ENCODE results near the gene MEFV. TPM values are rescaled to one million over a fixed set of nuclear protein-coding genes. Genes with fewer than 3 reads are reported as not detected.

MEFV gene
- total and polyA plus RNA-seq, 2 of the 13 experiments (the other 11 are each of a cell fraction or from before 2014, with no cell fraction given): 0.22 TPM; not detected in 1

DNA sequence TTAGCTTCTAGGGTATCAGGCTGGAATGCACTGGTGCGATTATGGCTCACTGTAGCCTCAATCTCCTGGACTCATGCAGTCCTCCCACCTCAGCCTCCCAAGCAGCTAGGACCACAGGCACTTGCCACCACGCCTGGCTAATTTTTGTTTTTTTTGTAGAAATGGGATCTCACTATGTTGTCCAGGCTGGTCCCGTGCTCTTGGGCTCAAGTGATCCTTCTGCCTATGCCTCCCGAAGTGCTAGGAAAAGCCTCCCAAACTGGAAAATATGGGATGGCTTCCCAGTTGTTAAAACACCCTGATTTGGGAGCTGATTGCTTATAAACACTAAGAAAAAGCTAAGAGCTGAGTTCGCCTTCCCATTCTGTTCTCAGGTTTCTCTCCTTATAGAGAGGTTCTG is 20.2 kb upstream of the MEFV start:
- in situ Hi-C loops (cut with HindIII; ENCODE audit: extremely low pct_ligation_motif_present, low pct_unique_long_range_greater_than_20kb): no loop called here
- FAIRE-seq: no peak
- CTCF ChIA-PET (ENCODE audit: low intra/inter-chr PET ratio, low total read pairs): no interaction called here

DNA sequence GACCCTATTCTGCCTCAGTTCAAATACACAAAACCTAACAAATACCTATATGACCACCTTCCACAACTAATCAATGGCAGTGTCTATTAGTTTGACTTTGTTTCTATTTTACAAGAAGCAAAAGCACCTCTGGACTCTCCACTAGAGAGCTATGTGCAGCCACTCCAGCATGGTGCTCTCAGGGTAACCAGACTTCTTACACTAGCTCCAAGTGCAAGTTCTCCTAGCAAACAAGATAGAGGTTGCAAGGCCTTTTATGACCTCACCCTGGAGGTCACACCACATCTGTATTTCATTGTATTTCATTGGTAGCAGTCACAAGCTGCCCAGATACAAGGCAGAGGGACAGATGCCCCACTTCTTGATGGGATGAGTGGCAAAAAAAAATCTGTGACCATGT is 18.5 kb upstream of the MEFV start:
- Histone ChIP-seq H3K4me1 (ENCODE audit: insufficient read depth, low read length) (peaks cover 52% of the 10 kb centered on the region), H3K9ac (ENCODE audit: insufficient read depth, low read depth, low read length) (peak overlapping the region; percentile 42), H2AFZ (ENCODE audit: low read length) (peak overlapping the region; percentile 35), H3K36me3 (replicated peaks in 1 of 2; ENCODE audit: control insufficient read depth in 1 of 2, insufficient read depth in 2 of 2, low read length in 2 of 2) (no peaks in the 10 kb centered on the region), H3K4me2 (ENCODE audit: low read depth, low read length) (peak overlapping the region; percentile 89), H3K4me3 (replicated peaks in 1 of 3; ENCODE audit: insufficient read depth in 1 of 3, low read depth in 2 of 3, low read length in 3 of 3) (peak overlapping the region in 2 of 3 experiments; percentile 17 to 60; a peak in 2 of 6 replicates), H3K27me3 (ENCODE audit: control insufficient read depth in 1 of 2, insufficient read depth in 2 of 2, low read length in 2 of 2) (no peaks in the 10 kb centered on the region; a peak in 1 of 5 replicates), H3K9me3 (ENCODE audit: low read length) (no peaks in the 10 kb centered on the region), H3K27ac (ENCODE audit: extremely low read length, insufficient read depth, low read length) (peak overlapping the region; percentile 89), H4K20me1 (ENCODE audit: insufficient read depth, low read length) (no peaks in the 10 kb centered on the region), H3K79me2 (ENCODE audit: insufficient read depth, low read length) (no peaks in the 10 kb centered on the region)
- DNase-seq (ENCODE audit: low spot score) (no peak), ATAC-seq (peak; percentile 50), FAIRE-seq (no peak)
- BruUV-seq (replicated peaks): TSS peak; percentile 75
- ChIA-PET CTCF (ENCODE audit: low intra/inter-chr PET ratio, low total read pairs) (no interaction called here), POLR2A (interaction anchor here (0.9 to 4.4 kb wide), 5 partner anchors 8 to 90 kb away, joined by 3 to 44 read pairs (median 6); partner anchors contain the start of gene ZNF263)
- in situ Hi-C loops (cut with HindIII; ENCODE audit: extremely low pct_ligation_motif_present, low pct_unique_long_range_greater_than_20kb) (no loop called here), intact Hi-C loops (cut with micrococcal nuclease; ENCODE audit: unreplicated experiment) (no loop called here)
- TF ChIP-seq, protein P1, sequence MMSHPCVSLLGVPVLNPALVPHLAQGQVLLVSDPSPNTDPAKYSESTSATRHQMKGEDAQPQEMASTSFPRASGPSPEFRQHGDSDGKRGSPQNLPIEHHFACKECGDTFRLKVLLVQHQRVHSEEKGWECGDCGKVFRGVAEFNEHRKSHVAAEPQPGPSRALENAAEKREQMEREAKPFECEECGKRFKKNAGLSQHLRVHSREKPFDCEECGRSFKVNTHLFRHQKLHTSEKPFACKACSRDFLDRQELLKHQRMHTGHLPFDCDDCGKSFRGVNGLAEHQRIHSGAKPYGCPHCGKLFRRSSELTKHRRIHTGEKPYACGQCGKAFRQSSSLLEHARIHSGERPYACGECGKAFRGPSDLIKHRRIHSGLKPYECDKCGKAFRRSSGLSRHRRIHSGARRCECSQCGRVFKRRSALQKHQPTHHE (CRISPR knock-in tag; IDR thresholded peaks at IDR 0.05; ENCODE audit: borderline replicate concordance): no peak
- TF ChIP-seq ZFP41 (CRISPR knock-in tag; IDR thresholded peaks at IDR 0.05; ENCODE audit: borderline replicate concordance) (no peak), SMAD1 (CRISPR knock-in tag; IDR thresholded peaks at IDR 0.05; ENCODE audit: borderline replicate concordance, low read depth) (no peak), ZKSCAN8 (CRISPR knock-in tag; IDR thresholded peaks at IDR 0.05; ENCODE audit: borderline replicate concordance) (no peak), ZMYM2 (CRISPR knock-in tag; IDR thresholded peaks at IDR 0.05) (no peak), TBX2 (CRISPR knock-in tag; IDR thresholded peaks at IDR 0.05; ENCODE audit: borderline replicate concordance) (no peak), EEA1 (CRISPR knock-in tag; IDR thresholded peaks at IDR 0.05; ENCODE audit: borderline replicate concordance) (no peak), SP4 (CRISPR knock-in tag; IDR thresholded peaks at IDR 0.05) (no peak), ZNF124 (CRISPR knock-in tag; IDR thresholded peaks at IDR 0.05) (no peak), PHF21A (CRISPR knock-in tag; IDR thresholded peaks at IDR 0.05) (no peak), POLR2G (IDR thresholded peaks at IDR 0.05; ENCODE audit: low read depth, low read length) (0 out of 2 replicates have a peak, but pooled peaks have one; percentile 4), PTBP1 (IDR thresholded peaks at IDR 0.05; ENCODE audit: low read depth, low read length, poor library complexity, severe bottlenecking) (no peak), ATM (IDR thresholded peaks at IDR 0.05; ENCODE audit: borderline replicate concordance) (no peak), RARA (CRISPR knock-in tag; IDR thresholded peaks at IDR 0.05) (0 out of 2 replicates have a peak, but pooled peaks have one; percentile 12), NR2F6 (IDR thresholded peaks at IDR 0.05) (peak; percentile 11; the same call in 1 of the 2 replicates), NR2F6 (CRISPR knock-in tag; IDR thresholded peaks at IDR 0.05) (no peak)
- TF ChIP-seq, protein P2, sequence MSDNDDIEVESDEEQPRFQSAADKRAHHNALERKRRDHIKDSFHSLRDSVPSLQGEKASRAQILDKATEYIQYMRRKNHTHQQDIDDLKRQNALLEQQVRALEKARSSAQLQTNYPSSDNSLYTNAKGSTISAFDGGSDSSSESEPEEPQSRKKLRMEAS (IDR thresholded peaks at IDR 0.05): peak; percentile 2; the same call in 1 of the 2 replicates

More for the DNA sequence above, 20.2 kb upstream of the MEFV start:
- POLR2A ChIA-PET: interaction anchor here (1.5 kb wide), 1 partner anchor 12 kb away, joined by 6 read pairs; no protein-coding TSS in a partner anchor
- WGBS (ENCODE audit: low lambda C conversion rate): 54% methylated on average over 5 of the region's 5 CpGs
- BruUV-seq (replicated peaks): no TSS peak
- Histone ChIP-seq H3K27me3 (ENCODE audit: control insufficient read depth in 1 of 2, insufficient read depth in 2 of 2, low read length in 2 of 2) (no peaks in the 10 kb centered on the region; a peak in 1 of 5 replicates), H3K79me2 (ENCODE audit: insufficient read depth, low read length) (no peaks in the 10 kb centered on the region), H3K36me3 (replicated peaks in 1 of 2; ENCODE audit: control insufficient read depth in 1 of 2, insufficient read depth in 2 of 2, low read length in 2 of 2) (no peaks in the 10 kb centered on the region), H3K4me1 (ENCODE audit: insufficient read depth, low read length) (peaks cover 56% of the 10 kb centered on the region), H3K9ac (ENCODE audit: insufficient read depth, low read depth, low read length) (no peak overlapping the region), H2AFZ (ENCODE audit: low read length) (no peak overlapping the region), H3K4me3 (replicated peaks in 1 of 3; ENCODE audit: insufficient read depth in 1 of 3, low read depth in 2 of 3, low read length in 3 of 3) (no peak overlapping the region), H3K4me2 (ENCODE audit: low read depth, low read length) (no peak overlapping the region), H3K27ac (ENCODE audit: extremely low read length, insufficient read depth, low read length) (no peak overlapping the region), H4K20me1 (ENCODE audit: insufficient read depth, low read length) (no peaks in the 10 kb centered on the region), H3K9me3 (ENCODE audit: low read length) (no peaks in the 10 kb centered on the region)
- ATAC-seq (no peak), DNase-seq (ENCODE audit: low spot score) (no peak)
- intact Hi-C loops (cut with micrococcal nuclease; ENCODE audit: unreplicated experiment): no loop called here
- TF ChIP-seq ZFY (CRISPR knock-in tag; IDR thresholded peaks at IDR 0.05) (no peak), ZNF121 (CRISPR knock-in tag; IDR thresholded peaks at IDR 0.05) (peak; percentile 80)
